EH (cell line): Measurements from ENCODE around the gene CDA.

ENCODE experiments used
- DNase-seq: peaks from one replicate; pipeline ENCODE4 v3.0.0-alpha.2; 2015; ENCODE audit warnings: low read depth

CDA gene

GRCh38 chr1:20648946-20649345 is 60.0 kb downstream of the CDA start:
- DNase-seq = no peak

- DNase-seq = no peak
Observed at GRCh38 chr1:20652300-20652699, 63.4 kb downstream of the CDA start.

GRCh38 chr1:20654104-20654690 is 65.3 kb downstream of the CDA start:
- DNase-seq = no peak

DNA sequence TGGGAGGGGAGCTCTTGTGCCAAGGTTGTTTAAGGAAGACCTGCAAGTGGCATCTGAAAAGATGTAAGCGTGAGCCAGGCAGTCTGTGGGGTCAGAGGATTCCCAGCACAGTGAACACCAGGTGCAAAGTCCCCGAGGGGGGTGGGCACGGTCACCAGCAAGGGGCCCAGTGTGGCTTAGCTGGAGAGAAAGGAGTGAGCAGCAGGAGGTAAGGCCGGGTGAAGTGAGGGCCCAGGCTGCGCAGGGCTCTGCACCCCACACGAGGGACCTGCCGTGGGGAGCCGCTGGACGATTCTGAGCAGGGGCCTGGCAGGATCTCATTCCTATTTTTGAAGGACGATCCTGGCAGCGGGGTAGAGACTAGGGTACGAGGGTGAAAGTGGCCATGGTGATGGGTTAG is 68.1 kb downstream of the CDA start:
- DNase-seq = no peak

GRCh38 chr1:20658166-20658915 is 69.4 kb downstream of the CDA start:
- no peak for DNase-seq

- DNase-seq = no peak
Observed at GRCh38 chr1:20660363-20660762, 71.5 kb downstream of the CDA start.

GRCh38 chr1:20660847-20661206 is 71.9 kb downstream of the CDA start:
- no peak for DNase-seq

DNA sequence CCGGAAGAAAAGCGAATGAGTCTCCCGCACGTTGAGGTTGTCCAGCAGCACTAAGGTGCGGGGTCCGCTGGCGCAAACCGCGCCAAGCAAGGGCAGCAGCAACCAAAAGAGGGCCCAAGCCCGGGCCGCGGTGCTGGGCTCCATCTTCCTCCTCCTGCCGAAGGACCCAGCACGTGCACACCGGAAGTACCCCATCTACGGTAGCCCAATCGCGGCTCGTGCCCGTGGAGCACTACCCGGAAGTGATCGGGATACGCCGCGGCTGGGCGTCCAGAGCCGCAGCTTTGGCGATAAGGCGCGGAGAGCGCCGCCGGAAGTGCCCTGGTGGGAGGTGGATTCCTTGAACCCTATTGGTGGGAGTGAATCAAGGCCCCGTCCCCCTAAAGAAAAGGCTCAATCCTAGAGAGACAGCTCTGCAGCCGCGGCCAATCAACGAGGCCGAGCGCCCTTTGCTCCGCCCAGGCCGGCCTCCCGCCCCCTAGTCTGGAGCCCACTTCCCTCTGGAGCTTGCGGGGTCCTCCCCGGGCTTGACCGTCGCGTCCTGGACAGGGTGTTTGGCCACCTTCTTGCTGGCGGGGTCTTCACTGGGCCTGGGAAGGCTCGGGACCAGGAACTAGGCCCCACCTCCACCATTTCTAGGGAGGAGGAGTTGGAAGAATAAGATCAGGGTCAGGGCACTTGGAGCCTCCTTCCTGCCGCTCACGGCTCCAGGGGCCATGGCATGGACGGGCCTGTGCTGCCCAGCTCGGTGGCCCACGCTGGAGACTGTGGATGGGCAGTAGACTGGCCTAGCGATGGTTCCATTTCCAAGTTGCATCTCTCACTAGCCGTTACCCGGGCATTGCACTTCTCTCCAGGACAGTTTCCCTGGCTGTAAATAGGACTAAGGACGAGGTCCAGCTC is 72.6 kb downstream of the CDA start, which contains the start of gene DDOST:
DDOST (minus strand) TSS at position 163 of the 903 bp plus-strand sequence; CDS start at position 144, 19 bp downstream.
- peak; percentile 99 for DNase-seq

- no peak for DNase-seq
Observed at GRCh38 chr1:20662110-20662475, 73.2 kb downstream of the CDA start.

DNA sequence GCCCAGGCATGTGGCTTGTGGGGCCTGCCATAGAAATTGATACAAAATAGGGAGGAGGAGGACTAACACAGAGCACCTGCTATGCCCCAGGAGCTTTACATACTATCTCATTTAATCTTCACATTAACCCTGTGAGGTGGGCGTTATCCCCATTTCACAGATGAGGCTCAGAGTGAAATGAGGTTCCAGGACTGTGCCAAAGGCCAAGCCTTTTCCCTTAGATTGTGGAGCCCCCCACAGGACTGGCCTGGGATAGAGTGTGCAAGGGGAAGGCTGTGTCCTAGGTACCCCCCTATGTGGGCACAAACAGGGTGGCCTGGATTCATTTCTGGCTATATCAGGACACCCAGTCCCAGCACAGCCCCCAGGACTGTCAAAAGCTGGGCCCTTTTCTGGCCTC is 74.5 kb downstream of the CDA start:
- DNase-seq = no peak

DNA sequence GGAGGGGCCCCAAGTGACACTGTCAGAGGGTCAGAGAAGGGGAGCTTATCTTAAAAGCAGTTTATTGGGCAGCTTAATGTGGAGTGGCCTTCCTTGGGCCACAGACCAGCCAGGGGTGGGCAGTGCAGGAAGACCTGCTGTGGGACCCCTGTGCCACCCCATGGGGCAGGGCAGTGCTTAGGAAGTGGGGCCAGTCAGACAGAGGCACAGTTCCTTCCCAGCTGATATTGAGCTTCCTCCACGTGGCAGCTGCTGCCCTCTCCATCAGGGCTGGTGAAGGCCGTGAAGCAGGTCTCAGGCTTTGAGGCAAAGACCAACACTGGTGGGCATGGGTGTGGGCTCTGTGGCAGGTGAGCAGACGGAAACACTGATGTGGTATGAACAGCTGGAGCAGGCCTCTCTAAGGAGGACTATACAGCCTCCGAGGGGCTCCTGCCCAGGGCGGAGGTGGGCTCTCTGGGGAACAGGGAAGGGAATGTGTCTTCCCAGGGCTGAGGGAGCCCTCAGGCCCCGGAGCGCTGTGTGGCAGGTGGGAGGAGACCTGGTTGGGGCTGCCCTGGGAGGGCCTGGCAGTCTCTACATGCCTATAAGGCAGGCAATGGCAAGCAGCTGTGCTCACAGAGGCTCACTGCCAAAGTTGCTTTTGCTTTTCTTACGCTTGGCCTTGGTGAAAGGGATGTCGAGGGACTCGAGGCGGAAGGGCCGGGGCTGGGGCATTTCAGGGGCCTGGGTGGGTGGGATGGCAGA is 75.2 kb downstream of the CDA start:
- DNase-seq = no peak

GRCh38 chr1:20665726-20666125 is 76.8 kb downstream of the CDA start:
- no peak for DNase-seq

DNA sequence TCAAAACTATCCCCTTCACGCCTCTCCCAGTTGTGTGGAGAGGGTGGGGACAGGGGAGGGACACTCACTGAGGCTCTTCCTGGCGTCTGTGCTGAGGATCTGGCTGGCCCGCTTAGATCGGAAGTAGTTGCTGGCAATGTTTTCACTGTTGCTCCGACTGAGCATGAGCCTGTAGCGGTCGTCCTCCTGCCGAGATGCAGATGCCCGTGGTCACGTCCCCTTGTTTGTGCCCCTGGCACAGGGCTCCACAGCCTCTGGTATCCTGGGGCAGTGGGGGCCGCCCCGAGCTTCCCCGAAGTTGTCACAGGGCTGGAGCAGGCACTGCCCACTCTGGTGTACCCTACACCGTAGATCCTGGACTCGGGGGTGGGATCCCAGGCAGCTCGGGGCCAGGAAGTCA is 77.2 kb downstream of the CDA start:
- no peak for DNase-seq

GRCh38 chr1:20666804-20667203 is 77.9 kb downstream of the CDA start:
- peak; percentile 44 for DNase-seq
